Chondrocyte (in vitro differentiated cells): ENCODE measurements around the gene FBXO40. TPM values are rescaled to one million over a fixed set of nuclear protein-coding genes. Genes with fewer than 3 reads are reported as not detected.

Source experiments
- DNase-seq: peaks from one replicate; pipeline ENCODE4 v3.0.0; 2021; ENCODE audit warnings: mixed read lengths, low spot score
- H3K27ac Mint-ChIP-seq: one replicate; pipeline ENCODE4 v1.8.0; 2021; ENCODE audit warnings: mild to moderate bottlenecking, moderate library complexity, mixed read lengths; ENCODE audit not compliant: unreplicated experiment
- H3K27me3 Mint-ChIP-seq: 2 replicates; pipeline ENCODE4 v1.8.0; 2021; ENCODE audit warnings: low read depth, mixed read lengths
- H3K36me3 Mint-ChIP-seq: 2 replicates; pipeline ENCODE4 v1.8.0; 2021; ENCODE audit warnings: low read depth, mixed read lengths
- H3K4me1 Mint-ChIP-seq: 2 replicates; pipeline ENCODE4 v1.8.0; 2021; ENCODE audit warnings: low read depth, mild to moderate bottlenecking, mixed read lengths
- H3K4me3 Mint-ChIP-seq: one replicate; pipeline ENCODE4 v1.8.0; 2021; ENCODE audit warnings: mild to moderate bottlenecking, moderate library complexity, mixed read lengths; ENCODE audit not compliant: unreplicated experiment
- H3K9me3 Mint-ChIP-seq: 2 replicates; pipeline ENCODE4 v1.8.0; 2021; ENCODE audit warnings: low read depth, mixed read lengths
- CTCF ChIP-seq: fragments of 200-600 bp; sonication (generic); IDR thresholded peaks from 2 replicates; pipeline ENCODE4 v1.5.0; 2021; ENCODE audit warnings: antibody characterized with exemption, mild to moderate bottlenecking, moderate library complexity
- total RNA-seq: library from RNA; stranded (reverse); gene quantifications from 3 replicates; pipeline ENCODE4 v1.2.1, GENCODE V29; 2021

FBXO40 gene
- total RNA-seq, 1 donor from 2014 or later, result not detected

GRCh38 chr3:121619691-121620090 is 26.5 kb downstream of the FBXO40 start:
- Mint-ChIP-seq H3K4me3 (no peak overlapping the region), H3K9me3 (no peaks in the 10 kb centered on the region), H3K36me3 (no peaks in the 10 kb centered on the region), H3K27ac (no peak overlapping the region), H3K4me1 (no peaks in the 10 kb centered on the region), H3K27me3 (peaks cover 10% of the 10 kb centered on the region)
- no peak for DNase-seq
- TF ChIP-seq CTCF, result no peak

GRCh38 chr3:121621491-121621890 is 28.3 kb downstream of the FBXO40 start:
- DNase-seq, result no peak
- Mint-ChIP-seq H3K27me3 (peaks cover 12% of the 10 kb centered on the region), H3K36me3 (no peaks in the 10 kb centered on the region), H3K27ac (no peak overlapping the region), H3K9me3 (no peaks in the 10 kb centered on the region), H3K4me1 (no peaks in the 10 kb centered on the region), H3K4me3 (no peak overlapping the region)
- no peak for TF ChIP-seq CTCF

GRCh38 chr3:121624147-121624899 is 31.1 kb downstream of the FBXO40 start:
- TF ChIP-seq CTCF, result no peak
- DNase-seq, result no peak
- Mint-ChIP-seq H3K9me3 (no peaks in the 10 kb centered on the region), H3K4me1 (no peaks in the 10 kb centered on the region), H3K4me3 (no peak overlapping the region), H3K27ac (no peak overlapping the region), H3K36me3 (no peaks in the 10 kb centered on the region), H3K27me3 (peaks cover 10% of the 10 kb centered on the region)

GRCh38 chr3:121626495-121626894 is 33.3 kb downstream of the FBXO40 start:
- no peak for DNase-seq
- H3K27ac Mint-ChIP-seq, result no peak overlapping the region
- TF ChIP-seq CTCF, result no peak
- H3K27me3 Mint-ChIP-seq, result peaks cover 8% of the 10 kb centered on the region
- no peak overlapping the region for H3K4me3 Mint-ChIP-seq
- no peaks in the 10 kb centered on the region for H3K9me3 Mint-ChIP-seq
- H3K4me1 Mint-ChIP-seq, result no peaks in the 10 kb centered on the region
- H3K36me3 Mint-ChIP-seq, result no peaks in the 10 kb centered on the region

- no peak for DNase-seq
- TF ChIP-seq CTCF, result no peak
- Mint-ChIP-seq H3K27me3 (peaks cover 3% of the 10 kb centered on the region), H3K4me3 (no peak overlapping the region), H3K4me1 (no peaks in the 10 kb centered on the region), H3K9me3 (no peaks in the 10 kb centered on the region), H3K36me3 (peaks cover under 1% of the 10 kb centered on the region), H3K27ac (no peak overlapping the region)
Measured at GRCh38 chr3:121627211-121627610, 34.0 kb downstream of the FBXO40 start.
